Natural killer cell (primary cell): Measurements from ENCODE around the gene GATD1. TPM values are rescaled to one million over a fixed set of nuclear protein-coding genes. Genes with fewer than 3 reads are reported as not detected.
A peak's percentile ranks its signal among the peaks of the same experiment; 100 is the strongest.
"Not testable (repeated sequence)": the region's sequence is repeated elsewhere in the genome, so short reads cannot be mapped to it uniquely, and the experiment has no call there.

Experiments used
- ATAC-seq, 3 donors: fragments of 150-1000 bp in 2 of 3; fragments of 200-7000 bp in 1 of 3; cut with Tn5 transposase; 1 replicate in 1 of 3; 2 replicates in 2 of 3; pipeline ENCODE4 v1.10.0; 2021; ENCODE audit warnings: mild to moderate bottlenecking in 2 of 3, moderate library complexity in 2 of 3
- DNase-seq, 2 donors: peaks; one replicate each; pipeline versions ENCODE4 v3.0.0 to v3.0.0-alpha.2; 2013 to 2021; ENCODE audit warnings: mixed read lengths in 1 of 2
- H3K27ac ChIP-seq: one replicate; pipeline ENCODE4 v1.5.1; 2013; ENCODE audit warnings: mild to moderate bottlenecking, low read length
- H3K27me3 ChIP-seq: one replicate; pipeline ENCODE4 v1.6.1; 2013; ENCODE audit warnings: low read length; ENCODE audit not compliant: control insufficient read depth, insufficient read depth
- H3K36me3 ChIP-seq: one replicate; pipeline ENCODE4 v1.6.1; 2013; ENCODE audit warnings: low read length; ENCODE audit not compliant: control insufficient read depth, insufficient read depth
- H3K4me1 ChIP-seq: one replicate; pipeline ENCODE4 v1.6.1; 2013; ENCODE audit warnings: low read length; ENCODE audit not compliant: control insufficient read depth, insufficient read depth
- H3K4me3 ChIP-seq: one replicate; pipeline ENCODE4 v1.5.1; 2013; ENCODE audit warnings: low read length
- H3K9me3 ChIP-seq: one replicate; pipeline ENCODE4 v1.6.1; 2013; ENCODE audit warnings: low read length; ENCODE audit not compliant: control insufficient read depth, insufficient read depth
- H3K27ac Mint-ChIP-seq, 2 donors: one replicate each; pipeline ENCODE4 v1.8.0; 2022; ENCODE audit warnings: mild to moderate bottlenecking in 2 of 2, mixed read lengths in 2 of 2, moderate library complexity in 1 of 2
- H3K27me3 Mint-ChIP-seq, 2 donors: one replicate each; pipeline ENCODE4 v1.8.0; 2022; ENCODE audit warnings: low read depth in 2 of 2, mixed read lengths in 2 of 2
- H3K36me3 Mint-ChIP-seq: one replicate; pipeline ENCODE4 v1.8.0; 2022; ENCODE audit warnings: mixed read lengths
- H3K4me1 Mint-ChIP-seq, 2 donors: one replicate each; pipeline ENCODE4 v1.8.0; 2022; ENCODE audit warnings: mixed read lengths in 2 of 2
- H3K4me3 Mint-ChIP-seq: one replicate; pipeline ENCODE4 v1.8.0; 2022; ENCODE audit warnings: mild to moderate bottlenecking, moderate library complexity, mixed read lengths
- H3K9me3 Mint-ChIP-seq, 2 donors: one replicate each; pipeline ENCODE4 v1.8.0; 2022; ENCODE audit warnings: mixed read lengths in 2 of 2
- CTCF ChIP-seq: fragments of 200-600 bp; IDR thresholded peaks from one replicate; pipeline ENCODE4 v1.8.0; 2022; ENCODE audit warnings: antibody characterized with exemption
- WGBS: methylation state at CpG from one replicate; pipeline ENCODE4 v1.1.7; 2013; ENCODE audit warnings: missing lambda C conversion rate; ENCODE audit not compliant: insufficient coverage; 5-methylcytosine and 5-hydroxymethylcytosine counted together
- intact Hi-C: fragments of 100-400 bp; cut with micrococcal nuclease; formaldehyde crosslinking; loops from one replicate; pipeline ENCODE4 v1.14.2; 2022
- total RNA-seq, 4 donors: library from RNA; stranded (reverse); fragments of 120-200 nt in 1 of 4; gene quantifications; one replicate each; pipeline versions ENCODE4 v1.2.3 to v1.2.4, GENCODE V29; 2013 to 2022

GATD1 gene
- total RNA-seq, 3 donors from 2014 or later (not counting 1 experiment from before 2014, with no cell fraction given), result 40.4 to 43.1 (median 42.1) TPM

DNA sequence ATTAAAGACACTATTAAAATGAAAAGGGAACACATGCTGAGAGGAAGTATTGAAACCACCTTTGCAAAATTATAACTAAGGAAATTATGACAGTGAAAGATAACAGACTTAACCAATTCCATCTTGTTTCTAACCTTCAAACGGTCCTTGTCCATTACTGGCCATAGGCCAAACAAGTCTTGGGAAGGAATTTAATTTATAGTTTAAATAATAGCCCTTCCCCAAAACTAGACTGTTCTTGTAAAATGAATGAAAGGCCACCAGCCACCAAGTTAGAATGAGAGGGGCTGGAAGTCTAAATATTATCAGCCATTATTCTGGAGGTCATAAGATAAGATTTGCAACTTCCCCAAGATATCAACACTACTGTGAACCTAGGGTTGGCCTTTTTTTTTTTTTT, 31.9 kb downstream of the GATD1 start:
- H3K27me3 Mint-ChIP-seq, result no peaks in the 10 kb centered on the region
- H3K9me3 ChIP-seq, result no peaks in the 10 kb centered on the region
- H3K4me3 Mint-ChIP-seq, result peak overlapping the region; percentile 28
- intact Hi-C loops, result no loop called here
- no peak for TF ChIP-seq CTCF
- no peak overlapping the region for H3K27ac ChIP-seq
- no peaks in the 10 kb centered on the region for H3K27me3 ChIP-seq
- no CpG with 5 or more reads among the region's 1 CpG for WGBS
- no peak for ATAC-seq
- H3K9me3 Mint-ChIP-seq, result no peaks in the 10 kb centered on the region
- peaks cover 22% of the 10 kb centered on the region for H3K4me1 ChIP-seq
- no peaks in the 10 kb centered on the region for H3K36me3 ChIP-seq
- H3K4me1 Mint-ChIP-seq, result peaks cover 9 to 14% of the 10 kb centered on the region in 2 donors
- H3K4me3 ChIP-seq, result no peak overlapping the region
- no peak for DNase-seq
- no peaks in the 10 kb centered on the region for H3K36me3 Mint-ChIP-seq
- H3K27ac Mint-ChIP-seq, result no peak overlapping the region

DNA sequence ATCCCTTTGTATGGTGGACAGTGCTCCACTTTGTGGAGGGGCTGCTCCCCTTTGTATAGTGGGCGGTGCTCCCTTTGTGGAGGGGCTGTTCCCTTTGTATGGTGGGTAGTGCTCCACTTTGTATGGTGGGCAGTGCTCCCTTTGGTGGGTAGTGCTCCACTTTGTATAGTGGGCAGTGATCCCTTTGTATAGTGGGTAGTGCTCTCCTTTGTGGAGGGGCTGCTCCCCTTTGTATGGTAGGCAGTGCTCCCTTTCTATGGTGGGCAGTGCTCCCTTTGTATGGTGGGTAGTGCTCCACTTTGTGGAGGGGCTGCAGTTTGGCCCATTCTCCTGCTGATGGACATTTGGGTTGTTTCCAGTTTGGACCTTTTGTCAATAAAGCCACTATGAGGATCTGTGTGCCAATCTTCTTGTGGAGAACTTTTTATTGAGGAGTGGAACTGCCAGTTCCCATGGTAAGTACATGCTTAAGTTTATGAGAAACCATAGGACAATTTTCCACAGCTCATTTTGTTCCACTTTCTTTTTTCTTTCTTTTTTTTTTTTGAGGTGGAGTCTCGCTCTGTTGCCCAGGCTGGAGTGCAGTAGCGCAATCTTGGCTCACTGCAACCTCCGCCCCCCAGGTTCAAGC, 34.6 kb downstream of the GATD1 start:
- no peaks in the 10 kb centered on the region for H3K9me3 ChIP-seq
- DNase-seq (no peak), ATAC-seq (no peak)
- H3K27me3 Mint-ChIP-seq, result no peaks in the 10 kb centered on the region
- peaks cover 3 to 8% of the 10 kb centered on the region in 2 donors for H3K4me1 Mint-ChIP-seq
- WGBS, result 91% methylated on average over 4 of the region's 4 CpGs
- no peaks in the 10 kb centered on the region for H3K27me3 ChIP-seq
- no peaks in the 10 kb centered on the region for H3K9me3 Mint-ChIP-seq
- no peak overlapping the region for H3K4me3 Mint-ChIP-seq
- H3K27ac Mint-ChIP-seq, result no peak overlapping the region
- no peak for TF ChIP-seq CTCF
- no peaks in the 10 kb centered on the region for H3K36me3 ChIP-seq
- no peaks in the 10 kb centered on the region for H3K36me3 Mint-ChIP-seq
- intact Hi-C loops, result no loop called here
- no peak overlapping the region for H3K4me3 ChIP-seq
- peaks cover 11% of the 10 kb centered on the region for H3K4me1 ChIP-seq
- no peak overlapping the region for H3K27ac ChIP-seq

DNA sequence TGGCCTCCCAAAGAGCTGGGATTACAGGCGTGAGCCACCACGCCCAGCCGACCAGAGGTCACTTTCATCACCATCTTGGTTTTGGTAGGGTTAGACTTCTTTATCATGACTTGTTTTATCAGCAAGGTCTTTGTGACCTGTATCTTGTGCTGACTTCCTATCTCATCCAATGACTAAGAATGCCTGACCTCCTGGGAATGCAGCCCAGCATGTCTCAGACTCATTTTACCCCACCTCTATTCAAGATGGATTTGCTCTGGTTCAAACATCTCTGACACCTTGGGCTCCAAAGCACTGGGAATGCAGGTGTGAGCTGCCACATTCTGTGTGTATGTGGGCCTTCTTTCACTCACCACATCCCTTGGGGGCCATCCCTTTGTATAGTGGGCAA, 35.1 kb downstream of the GATD1 start:
- 100% methylated on average over 3 of the region's 3 CpGs for WGBS
- H3K4me1 ChIP-seq, result peaks cover 17% of the 10 kb centered on the region
- no peaks in the 10 kb centered on the region for H3K27me3 ChIP-seq
- no peak for TF ChIP-seq CTCF
- Mint-ChIP-seq H3K9me3 (no peaks in the 10 kb centered on the region), H3K27ac (no peak overlapping the region), H3K36me3 (no peaks in the 10 kb centered on the region), H3K4me1 (peaks cover 7 to 12% of the 10 kb centered on the region in 2 donors), H3K4me3 (no peak overlapping the region), H3K27me3 (no peaks in the 10 kb centered on the region)
- no peaks in the 10 kb centered on the region for H3K9me3 ChIP-seq
- H3K4me3 ChIP-seq, result no peak overlapping the region
- H3K27ac ChIP-seq, result no peak overlapping the region
- ATAC-seq (no peak), DNase-seq (no peak)
- intact Hi-C loops, result no loop called here
- no peaks in the 10 kb centered on the region for H3K36me3 ChIP-seq

DNA sequence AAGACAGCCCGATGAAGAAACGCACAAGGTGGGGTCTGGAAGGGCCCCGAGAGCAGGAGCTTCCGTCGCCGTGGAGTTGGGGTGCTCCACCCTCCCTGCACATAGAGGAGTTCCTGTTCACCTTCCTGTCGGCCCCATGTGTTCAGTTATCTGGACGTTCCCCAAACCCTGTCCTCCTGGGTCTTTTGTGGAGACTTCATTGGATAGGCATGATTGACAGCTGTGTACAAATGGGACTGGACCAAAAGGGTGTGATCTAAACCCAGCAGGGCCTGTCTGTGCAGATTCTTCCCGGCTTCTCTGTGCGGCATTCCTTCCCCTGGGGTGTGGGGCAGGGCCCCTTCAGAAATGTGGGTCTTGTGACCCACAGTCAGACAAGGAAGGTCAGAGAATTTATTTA, 39.4 kb downstream of the GATD1 start:
- DNase-seq, result peak in 1 of 2 donors; percentile 47
- H3K9me3 Mint-ChIP-seq, H3K4me1 Mint-ChIP-seq, H3K27ac Mint-ChIP-seq, H3K27ac ChIP-seq, H3K4me1 ChIP-seq, H3K27me3 Mint-ChIP-seq, H3K4me3 Mint-ChIP-seq, H3K4me3 ChIP-seq, H3K36me3 Mint-ChIP-seq, intact Hi-C loops, H3K36me3 ChIP-seq, H3K27me3 ChIP-seq, H3K9me3 ChIP-seq: not testable (repeated sequence)
- ATAC-seq, result peak in 1 of 3 donors; percentile 37
- 16% methylated on average over 10 of the region's 10 CpGs for WGBS
